ENCODE results near the gene SRL. TPM values are rescaled to one million over a fixed set of nuclear protein-coding genes. Genes with fewer than 3 reads are reported as not detected.

Gene SRL
- total RNA-seq, 1 experiment from 2014 or later, result 71.0 TPM

DNA sequence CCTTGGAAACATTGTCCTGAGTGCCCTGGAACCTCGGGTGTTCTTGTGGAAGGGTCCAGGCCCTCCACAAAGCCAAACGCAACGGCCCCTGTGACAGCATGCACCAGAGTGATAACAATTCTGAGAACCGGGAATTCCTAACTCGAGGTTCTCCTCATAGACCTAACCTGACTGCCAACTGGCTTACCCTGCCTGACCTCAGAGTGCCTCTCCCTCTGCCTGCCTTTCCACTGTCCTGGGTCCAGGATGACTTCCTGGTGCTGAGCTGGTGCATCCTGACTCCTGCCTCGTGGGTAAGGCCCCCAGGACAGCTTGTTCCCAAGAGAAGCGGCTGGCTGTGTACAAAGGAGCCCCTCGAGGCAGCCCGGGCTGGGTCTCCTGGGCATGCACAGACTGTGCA, 51.8 kb downstream of the SRL start:
- H3K36me3 ChIP-seq, result peaks cover 11% of the 10 kb centered on the region; the same call in 1 of the 2 replicates

DNA sequence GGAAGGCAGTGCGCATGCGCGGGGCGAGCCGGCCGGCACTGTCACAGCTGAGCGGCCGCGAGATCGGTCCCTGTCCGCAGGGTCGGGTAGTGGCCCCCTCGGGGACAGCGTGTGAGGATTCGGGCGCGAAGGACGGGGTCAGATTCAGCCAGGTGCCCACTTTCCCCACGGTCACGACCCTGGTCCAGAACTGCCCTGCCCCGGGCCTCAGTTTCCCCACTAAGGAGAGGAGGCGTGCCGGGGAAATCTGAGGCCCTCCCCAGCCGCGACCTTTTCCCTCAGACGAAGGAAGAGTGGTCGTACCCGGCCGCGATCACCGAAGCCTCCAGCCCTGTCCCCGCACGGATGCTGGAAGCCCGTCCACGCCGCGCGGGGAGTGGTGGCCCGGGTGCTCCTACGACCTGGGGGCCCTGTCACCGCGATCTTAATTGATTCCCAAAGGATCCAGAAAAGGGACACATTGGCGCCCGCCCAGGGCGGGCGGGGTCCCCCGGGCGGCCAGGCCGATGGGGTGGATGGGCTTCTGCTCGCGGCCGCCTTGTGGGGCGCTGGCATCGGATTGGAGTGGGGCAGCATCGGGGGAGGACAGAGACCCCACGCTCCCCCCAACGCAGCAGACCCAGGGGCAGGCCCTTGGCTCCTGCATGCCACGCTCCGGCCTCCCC, 57.7 kb downstream of the SRL start:
- no peaks in the 10 kb centered on the region for H3K9me3 ChIP-seq (replicated peaks)
- no peak overlapping the region for H3K27ac ChIP-seq
- H3K36me3 ChIP-seq, result no peaks in the 10 kb centered on the region
- DNase-seq, result no peak
- no peaks in the 10 kb centered on the region for H3K27me3 ChIP-seq
- peak overlapping the region; percentile 66 for H3K4me3 ChIP-seq
- H3K4me1 ChIP-seq, result no peaks in the 10 kb centered on the region

More for the DNA sequence above, 51.8 kb downstream of the SRL start:
- Histone ChIP-seq H3K9me3 (replicated peaks) (no peaks in the 10 kb centered on the region), H3K4me3 (no peak overlapping the region), H3K27ac (no peak overlapping the region), H3K4me1 (no peaks in the 10 kb centered on the region), H3K27me3 (no peaks in the 10 kb centered on the region)
- no peak for DNase-seq

DNA sequence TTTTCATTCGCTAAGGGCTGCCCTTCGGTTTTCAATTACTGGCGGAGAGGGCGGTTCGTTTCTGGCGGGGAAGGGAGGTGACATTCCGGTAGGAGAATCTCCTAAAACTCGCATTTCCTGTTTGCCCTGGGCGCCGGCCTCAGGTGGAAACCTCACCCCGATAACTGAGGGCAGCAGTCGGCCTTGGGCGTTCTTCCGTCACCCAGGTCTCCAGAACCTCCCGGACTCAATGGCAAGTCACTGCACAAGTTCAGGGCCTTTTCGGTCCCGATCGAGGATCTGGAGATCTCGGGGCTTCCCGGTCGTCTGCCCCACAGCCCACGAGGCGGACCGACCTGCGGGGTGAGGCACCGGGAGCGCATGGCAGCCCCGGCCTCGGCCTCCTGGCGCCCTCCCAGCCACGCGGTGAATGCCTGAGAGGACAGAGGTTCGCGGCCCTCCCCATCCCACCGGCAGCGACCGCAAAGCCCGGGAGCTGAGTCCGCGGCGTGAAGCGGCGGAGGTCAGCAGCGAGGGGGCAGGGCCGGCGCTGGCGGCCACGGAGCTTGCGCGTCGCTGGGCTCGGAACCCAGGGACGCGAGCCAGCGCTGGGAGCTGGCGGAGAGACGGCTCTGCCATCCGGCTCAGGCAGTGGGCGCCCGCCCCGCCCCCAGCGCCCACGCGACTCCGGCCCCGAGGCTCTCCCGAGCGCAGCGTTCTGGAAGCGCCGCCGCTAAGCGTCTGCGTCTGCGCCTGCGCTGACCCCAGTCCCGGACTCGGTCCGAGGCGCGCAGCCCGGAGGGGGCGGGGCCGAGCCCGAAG, 58.4 kb downstream of the SRL start:
- peak; percentile 89 to 94 for DNase-seq
- H3K9me3 ChIP-seq (replicated peaks), result no peaks in the 10 kb centered on the region
- peak overlapping the region; percentile 66 for H3K4me3 ChIP-seq
- no peaks in the 10 kb centered on the region for H3K27me3 ChIP-seq
- peak overlapping the region; percentile 77 for H3K27ac ChIP-seq
- no peaks in the 10 kb centered on the region for H3K36me3 ChIP-seq
- no peaks in the 10 kb centered on the region for H3K4me1 ChIP-seq

DNA sequence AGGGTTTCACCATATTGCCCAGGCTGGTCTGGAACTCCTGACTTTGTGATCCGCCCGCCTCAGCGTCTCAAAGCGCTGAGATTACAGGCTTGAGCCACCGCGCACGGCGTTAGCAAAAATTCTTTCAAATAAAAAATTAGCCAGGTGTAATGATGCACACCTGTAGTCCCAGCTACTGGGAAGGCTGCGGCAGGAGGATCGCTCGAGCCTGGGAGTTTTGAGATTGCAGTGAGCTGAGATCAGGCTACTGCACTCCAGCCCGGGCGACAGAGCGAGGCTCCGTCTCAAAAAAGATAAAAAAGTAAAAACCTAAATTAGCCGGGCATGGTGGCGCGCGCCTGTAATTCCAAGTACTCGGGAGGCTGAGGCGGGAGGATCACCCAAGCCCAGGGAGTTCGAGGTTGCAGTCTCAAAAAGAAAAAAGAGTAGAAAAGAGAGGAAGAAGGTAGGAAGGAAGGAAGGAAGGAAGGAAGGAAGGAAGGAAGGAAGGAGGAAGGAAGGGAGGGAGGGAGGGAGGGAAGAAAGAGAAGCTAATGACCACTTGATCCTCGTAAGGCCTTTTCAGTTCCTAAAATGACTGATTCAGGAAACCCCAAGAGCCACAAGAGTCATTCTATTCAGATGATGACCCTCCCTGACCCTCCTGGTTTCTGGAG, 59.2 kb downstream of the SRL start:
- Histone ChIP-seq H3K27ac (peak overlapping the region; percentile 77), H3K36me3 (no peaks in the 10 kb centered on the region), H3K27me3 (no peaks in the 10 kb centered on the region), H3K9me3 (replicated peaks) (no peaks in the 10 kb centered on the region), H3K4me1 (no peaks in the 10 kb centered on the region), H3K4me3 (peak overlapping the region; percentile 66)
- no peak for DNase-seq

DNA sequence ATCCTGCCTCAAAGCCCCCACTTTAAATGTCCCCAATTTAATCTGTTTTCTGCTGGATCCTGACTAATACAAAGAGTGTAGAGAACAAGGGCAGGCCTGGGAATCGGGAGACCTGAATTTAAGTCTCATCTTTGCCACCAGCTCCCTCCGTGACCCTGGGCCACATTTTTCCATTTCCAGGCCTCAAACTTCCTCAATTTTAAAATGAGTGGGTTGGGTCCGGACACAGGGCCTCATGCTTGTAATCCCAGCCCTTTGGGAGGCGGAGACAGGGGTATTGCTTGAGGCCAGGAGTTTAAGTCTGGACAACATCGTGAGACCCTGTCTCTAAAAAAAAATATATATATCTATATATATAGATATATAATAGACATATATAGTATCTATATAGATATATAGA, 61.4 kb downstream of the SRL start:
- Histone ChIP-seq H3K4me1 (no peaks in the 10 kb centered on the region), H3K9me3 (replicated peaks) (no peaks in the 10 kb centered on the region), H3K36me3 (no peaks in the 10 kb centered on the region), H3K27me3 (no peaks in the 10 kb centered on the region), H3K4me3 (no peak overlapping the region), H3K27ac (no peak overlapping the region)
- DNase-seq, result no peak

DNA sequence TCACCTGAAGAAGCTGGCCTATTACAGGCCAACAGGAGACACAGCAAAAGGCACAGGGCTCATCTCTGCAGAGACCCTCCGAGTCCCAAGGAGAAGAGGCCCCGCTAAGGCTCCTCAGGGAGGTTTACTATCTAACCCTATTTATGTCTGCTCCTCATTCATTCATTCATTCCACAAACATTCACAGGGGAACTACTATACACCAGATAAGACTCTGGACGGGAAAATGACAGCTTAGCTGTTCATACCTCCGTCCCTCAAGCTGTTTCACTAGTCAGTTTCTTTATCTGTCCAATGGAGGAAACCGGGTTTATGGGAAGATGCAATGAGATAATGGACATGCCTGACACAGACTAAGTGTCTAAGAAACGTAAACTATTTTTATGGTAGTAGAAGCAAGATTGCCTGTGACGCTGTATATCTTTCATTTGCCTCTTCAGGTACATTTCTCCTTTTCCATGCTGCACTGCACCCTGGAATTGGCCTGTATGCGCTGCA, 62.1 kb downstream of the SRL start:
- Histone ChIP-seq H3K27ac (no peak overlapping the region), H3K27me3 (no peaks in the 10 kb centered on the region), H3K9me3 (replicated peaks) (no peaks in the 10 kb centered on the region), H3K36me3 (no peaks in the 10 kb centered on the region), H3K4me3 (no peak overlapping the region), H3K4me1 (no peaks in the 10 kb centered on the region)
- DNase-seq, result no peak

DNA sequence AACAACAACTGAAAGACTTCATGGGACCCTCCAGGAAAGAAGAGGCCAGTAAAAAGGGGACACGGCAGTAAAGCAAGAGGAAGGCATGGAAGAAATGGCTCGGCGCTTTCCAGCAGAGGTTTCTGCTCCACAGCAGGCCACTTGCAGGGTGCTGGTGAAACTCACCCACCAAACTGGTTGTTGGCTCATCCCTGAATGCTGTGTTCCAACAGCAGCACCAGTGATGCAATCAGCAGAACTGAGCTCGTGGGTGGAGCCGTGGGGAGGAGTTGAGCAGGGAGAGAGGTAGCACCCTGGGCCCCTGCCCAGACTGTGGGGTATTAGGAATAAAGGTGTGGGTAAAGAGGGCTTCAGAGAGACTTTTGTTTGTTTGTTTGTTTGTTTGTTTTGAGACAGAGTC, 62.9 kb downstream of the SRL start:
- Histone ChIP-seq H3K27ac (no peak overlapping the region), H3K9me3 (replicated peaks) (no peaks in the 10 kb centered on the region), H3K4me3 (no peak overlapping the region), H3K27me3 (no peaks in the 10 kb centered on the region), H3K36me3 (no peaks in the 10 kb centered on the region), H3K4me1 (no peaks in the 10 kb centered on the region)
- DNase-seq, result no peak

DNA sequence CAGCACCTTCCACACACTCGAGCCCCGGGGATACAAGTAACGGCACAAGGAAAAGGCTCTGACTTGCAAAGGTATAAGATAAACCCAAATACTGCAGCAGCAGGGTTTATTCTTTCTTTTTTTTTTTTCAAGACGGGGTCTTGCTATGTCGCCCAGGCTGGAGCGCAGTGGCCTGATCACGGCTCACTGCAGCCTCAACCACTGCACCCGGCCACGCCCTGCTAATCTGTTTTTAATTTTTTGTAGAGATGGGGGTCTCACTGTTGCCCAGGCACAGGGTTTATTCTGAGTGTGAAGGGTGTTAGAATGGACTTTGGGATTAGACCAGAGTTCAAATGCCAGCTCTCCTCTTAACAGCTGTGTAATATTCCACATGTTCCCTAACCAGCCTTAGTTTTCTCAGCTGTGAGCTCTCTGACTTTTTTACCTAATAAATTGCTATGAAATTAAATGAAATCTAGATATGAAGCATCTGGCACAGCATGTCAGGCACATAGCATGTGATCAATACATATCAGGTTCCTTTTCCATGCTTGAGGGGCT, 63.3 kb downstream of the SRL start:
- H3K27me3 ChIP-seq, result no peaks in the 10 kb centered on the region
- H3K4me3 ChIP-seq, result no peak overlapping the region
- no peaks in the 10 kb centered on the region for H3K36me3 ChIP-seq
- DNase-seq, result no peak
- H3K9me3 ChIP-seq (replicated peaks), result no peaks in the 10 kb centered on the region
- no peak overlapping the region for H3K27ac ChIP-seq
- H3K4me1 ChIP-seq, result no peaks in the 10 kb centered on the region

DNA sequence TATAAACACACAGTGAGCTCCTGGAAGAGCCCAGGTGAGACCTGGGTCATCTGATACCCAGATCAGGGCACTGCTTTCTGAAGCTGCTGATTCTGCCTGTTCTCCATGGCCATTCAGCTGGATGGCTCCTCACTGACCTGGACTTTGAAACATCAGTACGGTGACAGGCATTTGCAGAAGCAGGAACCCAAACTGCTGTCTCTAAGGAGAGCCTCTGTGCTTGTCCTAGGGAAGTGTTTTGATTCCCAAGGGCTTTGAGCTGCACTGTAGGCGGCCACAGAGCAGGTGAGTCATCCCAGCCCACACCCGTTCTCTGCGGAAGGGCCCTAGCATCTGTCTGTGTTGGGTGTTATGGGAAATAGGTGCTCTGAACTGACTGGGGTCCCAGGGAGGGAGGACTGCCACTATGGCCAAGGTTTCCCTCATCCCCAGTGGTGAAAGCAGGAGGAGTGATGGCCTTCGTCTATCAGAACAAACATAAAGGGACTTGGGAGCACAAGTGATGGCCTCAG, 64.9 kb downstream of the SRL start:
- Histone ChIP-seq H3K27ac (no peak overlapping the region), H3K36me3 (no peaks in the 10 kb centered on the region), H3K27me3 (no peaks in the 10 kb centered on the region), H3K4me3 (no peak overlapping the region), H3K4me1 (no peaks in the 10 kb centered on the region), H3K9me3 (replicated peaks) (no peaks in the 10 kb centered on the region)
- peak; percentile 19 to 38 for DNase-seq

DNA sequence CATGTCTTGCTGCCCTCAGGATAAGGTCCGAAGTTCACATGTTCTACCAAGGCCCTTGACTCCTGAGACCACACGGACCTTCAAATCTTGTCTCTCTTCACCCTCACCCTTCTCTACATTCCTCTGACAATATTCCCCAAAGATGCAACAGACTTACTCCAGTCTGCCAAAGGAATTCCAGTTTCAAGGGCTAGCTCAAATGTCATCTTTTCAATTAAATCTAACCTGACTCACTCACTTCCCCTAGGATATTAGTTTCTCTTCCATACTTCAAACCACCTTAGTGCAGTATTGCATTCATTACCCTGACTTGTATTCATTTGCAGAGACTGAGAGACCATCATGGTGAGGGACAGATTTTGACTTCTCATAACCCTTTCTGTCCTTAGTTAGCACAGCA, 66.0 kb downstream of the SRL start:
- no peaks in the 10 kb centered on the region for H3K4me1 ChIP-seq
- no peaks in the 10 kb centered on the region for H3K9me3 ChIP-seq (replicated peaks)
- no peaks in the 10 kb centered on the region for H3K36me3 ChIP-seq
- DNase-seq, result no peak
- no peak overlapping the region for H3K4me3 ChIP-seq
- H3K27ac ChIP-seq, result no peak overlapping the region
- no peaks in the 10 kb centered on the region for H3K27me3 ChIP-seq

DNA sequence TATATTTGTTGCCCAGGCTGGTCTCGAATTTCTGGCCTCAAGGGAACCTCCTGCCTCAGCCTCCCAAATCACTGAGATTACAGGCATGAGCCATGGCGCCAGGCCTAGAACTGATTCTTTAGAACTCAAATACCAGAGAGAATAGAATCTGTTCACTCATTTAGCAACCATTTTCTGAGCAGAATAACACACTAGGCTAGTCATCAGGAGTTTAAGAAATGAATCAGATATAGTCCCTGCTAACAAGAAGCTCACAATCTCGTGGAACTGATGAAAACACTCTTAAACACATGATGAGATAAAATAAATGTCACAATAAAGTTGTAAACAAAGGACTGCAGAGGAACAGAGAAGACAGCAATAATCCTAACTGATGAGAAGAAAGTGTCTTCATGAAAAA, 69.8 kb downstream of the SRL start:
- Histone ChIP-seq H3K27me3 (no peaks in the 10 kb centered on the region), H3K9me3 (replicated peaks) (no peaks in the 10 kb centered on the region), H3K36me3 (no peaks in the 10 kb centered on the region), H3K4me3 (no peak overlapping the region), H3K4me1 (peaks cover 6% of the 10 kb centered on the region; the same call in 1 of the 2 replicates), H3K27ac (no peak overlapping the region)
- no peak for DNase-seq

DNA sequence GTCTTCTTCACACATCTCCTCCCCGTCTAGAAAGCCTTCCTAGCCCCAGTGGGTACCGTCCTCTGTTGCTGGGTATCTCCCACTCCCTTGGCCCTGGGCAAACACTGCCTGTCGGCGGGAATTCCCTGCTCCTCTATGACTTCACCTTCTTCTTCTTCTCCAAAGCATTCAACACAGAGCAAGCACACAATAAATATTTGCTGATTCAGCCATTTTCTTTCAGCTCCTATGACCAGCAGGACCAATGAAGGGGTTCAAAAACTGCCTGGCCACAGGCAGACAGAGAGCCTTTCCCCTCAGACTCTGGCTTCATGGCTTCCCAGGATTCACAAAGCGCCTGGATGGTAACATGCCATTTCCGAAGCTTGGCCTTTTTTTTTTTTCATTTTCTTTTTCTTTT, 72.5 kb downstream of the SRL start:
- no peak overlapping the region for H3K27ac ChIP-seq
- no peaks in the 10 kb centered on the region for H3K36me3 ChIP-seq
- H3K27me3 ChIP-seq, result no peaks in the 10 kb centered on the region
- DNase-seq, result no peak
- no peak overlapping the region for H3K4me3 ChIP-seq
- peaks cover 7% of the 10 kb centered on the region; the same call in 1 of the 2 replicates for H3K4me1 ChIP-seq
- H3K9me3 ChIP-seq (replicated peaks), result no peaks in the 10 kb centered on the region

DNA sequence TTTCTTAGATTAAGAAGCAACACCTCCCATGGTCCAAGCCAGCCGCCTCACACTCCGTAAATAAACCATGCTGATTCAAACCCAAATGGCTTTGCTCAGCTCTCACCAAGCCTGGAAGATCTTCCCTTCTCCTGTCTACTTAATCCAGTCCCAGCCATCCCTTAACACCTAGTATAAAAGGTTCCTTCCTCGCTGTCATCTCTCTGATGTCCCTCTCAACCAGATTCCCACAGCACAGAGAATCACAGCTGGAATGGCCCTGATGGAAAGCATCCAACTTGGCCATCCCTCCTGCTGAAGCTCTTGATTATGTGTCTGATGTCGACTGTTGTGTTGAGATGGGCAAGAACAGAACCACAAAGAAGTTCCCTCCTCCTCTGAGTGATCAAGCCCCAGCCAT, 75.1 kb downstream of the SRL start:
- Histone ChIP-seq H3K4me3 (no peak overlapping the region), H3K9me3 (replicated peaks) (no peaks in the 10 kb centered on the region), H3K27ac (peak overlapping the region; percentile 22), H3K27me3 (no peaks in the 10 kb centered on the region), H3K36me3 (no peaks in the 10 kb centered on the region), H3K4me1 (peaks cover 7% of the 10 kb centered on the region; the same call in 1 of the 2 replicates)
- peak in 1 of 2 experiments; percentile 20 for DNase-seq

DNA sequence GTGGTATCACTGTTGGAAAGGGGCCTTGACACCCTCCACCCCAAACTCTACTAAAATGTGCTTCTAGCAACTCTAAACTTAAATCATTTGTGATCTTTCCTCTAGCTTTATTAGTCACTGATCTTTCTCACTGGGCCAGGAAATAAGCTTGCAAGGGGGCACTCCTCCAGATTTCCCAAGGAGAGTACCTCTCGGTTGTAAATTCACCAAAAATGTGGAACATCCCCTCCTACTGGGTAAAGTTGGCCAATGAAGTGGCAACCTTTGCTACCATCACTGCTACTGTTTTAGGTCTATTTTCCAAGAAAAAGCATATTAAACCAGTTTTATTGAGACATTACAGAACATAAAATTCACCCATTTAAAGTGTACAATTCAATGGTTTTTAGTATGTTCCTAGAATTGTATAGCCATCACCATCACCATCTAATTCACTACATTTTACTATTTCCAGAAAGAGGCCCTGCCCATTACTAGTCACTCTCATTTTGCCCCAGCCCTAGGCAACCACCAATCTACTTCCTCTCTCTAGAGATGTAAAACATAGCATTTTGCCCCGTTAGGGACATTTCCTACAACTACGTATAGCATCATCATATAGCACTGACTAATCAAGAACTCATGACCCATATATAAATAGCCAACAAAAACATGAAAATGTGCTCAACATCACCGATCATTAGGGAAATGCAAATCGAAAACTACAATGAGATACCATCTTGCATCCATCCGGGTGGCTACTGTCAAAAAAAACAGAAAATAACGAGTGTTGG, 81.0 kb downstream of the SRL start:
- H3K36me3 ChIP-seq, result no peaks in the 10 kb centered on the region
- DNase-seq, result no peak
- H3K4me1 ChIP-seq, result no peaks in the 10 kb centered on the region
- H3K4me3 ChIP-seq, result no peak overlapping the region
- H3K9me3 ChIP-seq (replicated peaks), result no peaks in the 10 kb centered on the region; the same call in 1 of the 2 replicates
- no peak overlapping the region for H3K27ac ChIP-seq
- no peaks in the 10 kb centered on the region for H3K27me3 ChIP-seq
